H1 (cell line): ENCODE data around the gene AMMECR1L. TPM values are rescaled to one million over a fixed set of nuclear protein-coding genes. Genes with fewer than 3 reads are reported as not detected.

Experiments
- CTCF ChIA-PET: fragments of 300-600 bp; sonication (Branson Sonifier 250); formaldehyde crosslinking; loops from one replicate; lab custom pipeline; 2021; ENCODE audit not compliant: partially characterized antibody; lab: Charles Lee
- POLR2A ChIA-PET: fragments of 300-600 bp; sonication (Branson Sonifier 250); formaldehyde crosslinking; loops from one replicate; lab custom pipeline; 2021; ENCODE audit warnings: inconsistent platforms; ENCODE audit not compliant: partially characterized antibody; lab: Charles Lee
- DNase-seq, 2 experiments: peaks; one replicate each; pipeline versions ENCODE4 v3.0.0 to v3.0.0-alpha.2; 2010 to 2022; ENCODE audit warnings: low spot score in 2 of 2, low read depth in 1 of 2, mixed read lengths in 1 of 2
- FAIRE-seq: peaks from 2 replicates; lab custom pipeline; 2011; peaks lifted over from hg19 to GRCh38; lab: Jason Lieb, UNC
- H2AFZ ChIP-seq: 2 replicates; pipeline ENCODE4 v1.8.1; 2012; ENCODE audit warnings: low read length, inconsistent platforms
- H2AK5ac ChIP-seq: 2 replicates; pipeline ENCODE4 v1.6.1; 2013; ENCODE audit warnings: low read depth, low read length
- H2BK120ac ChIP-seq: replicated peaks from 2 replicates; pipeline ENCODE3; 2013; ENCODE audit warnings: low read depth, low read length, inconsistent platforms
- H2BK12ac ChIP-seq: 2 replicates; pipeline ENCODE4 v1.6.1; 2013; ENCODE audit warnings: low read depth, low read length
- H2BK15ac ChIP-seq: 2 replicates; pipeline ENCODE4 v1.6.1; 2013; ENCODE audit warnings: low read length
- H2BK20ac ChIP-seq: 2 replicates; pipeline ENCODE4 v1.6.1; 2013; ENCODE audit warnings: low read length
- H2BK5ac ChIP-seq: 2 replicates; pipeline ENCODE4 v1.6.1; 2013; ENCODE audit warnings: low read depth, low read length
- H3K14ac ChIP-seq: 2 replicates; pipeline ENCODE4 v1.6.1; 2013; ENCODE audit warnings: inconsistent platforms; ENCODE audit not compliant: insufficient read length
- H3K18ac ChIP-seq: 2 replicates; pipeline ENCODE4 v1.6.1; 2013; ENCODE audit warnings: low read length; ENCODE audit errors: extremely low read depth
- H3K23ac ChIP-seq: 2 replicates; pipeline ENCODE4 v1.6.1; 2013; ENCODE audit warnings: inconsistent platforms; ENCODE audit not compliant: insufficient read length
- H3K23me2 ChIP-seq: 2 replicates; pipeline ENCODE4 v1.6.1; 2013; ENCODE audit warnings: low read depth, low read length
- H3K27ac ChIP-seq: 2 replicates; pipeline ENCODE4 v1.6.1; 2011; ENCODE audit warnings: low read depth, low read length, inconsistent platforms
- H3K27me3 ChIP-seq, 4 experiments: replicated peaks in 1 of 4; 1 replicate in 1 of 4; 2 replicates in 3 of 4; pipeline versions ENCODE4 v1.6.1 to v1.8.1; 2011 to 2013; ENCODE audit warnings: low read length in 3 of 4, mild to moderate bottlenecking in 3 of 4, inconsistent platforms in 2 of 4, mixed read lengths in 2 of 4, moderate library complexity in 1 of 4; ENCODE audit not compliant: control insufficient read depth in 3 of 4, insufficient read depth in 3 of 4; ENCODE audit errors: extremely low read depth in 1 of 4
- H3K36me3 ChIP-seq, 4 experiments: 2 replicates each; pipeline versions ENCODE4 v1.6.1 to v1.8.1; 2011 to 2013; ENCODE audit warnings: mild to moderate bottlenecking in 4 of 4, low read length in 3 of 4, moderate library complexity in 2 of 4, control low read depth in 1 of 4, inconsistent platforms in 1 of 4; ENCODE audit not compliant: insufficient read depth in 4 of 4, control insufficient read depth in 2 of 4
- H3K4ac ChIP-seq: replicated peaks from 2 replicates; pipeline ENCODE3; 2013; ENCODE audit warnings: low read length, low read depth, mixed read lengths, inconsistent platforms; ENCODE audit not compliant: insufficient read length
- H3K4me1 ChIP-seq, 4 experiments: replicated peaks in 1 of 4; 1 replicate in 1 of 4; 2 replicates in 3 of 4; pipeline versions ENCODE4 v1.6.1 to v1.8.1; 2011 to 2013; ENCODE audit warnings: low read length in 3 of 4, inconsistent platforms in 2 of 4, mixed read lengths in 1 of 4; ENCODE audit not compliant: insufficient read depth in 4 of 4, control insufficient read depth in 3 of 4
- H3K4me2 ChIP-seq, 2 experiments: 2 replicates each; pipeline versions ENCODE4 v1.6.1 to v1.8.1; 2011 to 2013; ENCODE audit warnings: low read depth in 2 of 2, low read length in 2 of 2, control low read depth in 1 of 2, inconsistent platforms in 1 of 2, mild to moderate bottlenecking in 1 of 2; ENCODE audit not compliant: insufficient read depth in 1 of 2
- H3K4me3 ChIP-seq, 4 experiments: fragments of 200-600, 300-600 bp in 1 of 4; sonication (generic), shearing (Covaris generic), sonication (Bioruptor Twin) in 1 of 4; 2 replicates each; pipeline versions ENCODE4 v1.5.1 to v1.8.1; 2011 to 2016; ENCODE audit warnings: low read length in 4 of 4, low read depth in 3 of 4, control low read depth in 2 of 4, inconsistent platforms in 2 of 4, mild to moderate bottlenecking in 2 of 4, mixed read lengths in 1 of 4, moderate library complexity in 1 of 4; ENCODE audit not compliant: insufficient read depth in 2 of 4; ENCODE audit errors: extremely low read depth in 1 of 4
- H3K56ac ChIP-seq: replicated peaks from 2 replicates; pipeline ENCODE3; 2013; ENCODE audit warnings: low read depth, mild to moderate bottlenecking, mixed read lengths, low read length, inconsistent platforms; ENCODE audit not compliant: insufficient read length
- H3K79me1 ChIP-seq: 2 replicates; pipeline ENCODE4 v1.6.1; 2013; ENCODE audit warnings: low read depth, low read length, control low read depth
- H3K79me2 ChIP-seq, 2 experiments: 2 replicates each; pipeline versions ENCODE4 v1.6.1 to v1.8.1; 2012 to 2013; ENCODE audit warnings: low read length in 2 of 2, mild to moderate bottlenecking in 2 of 2, inconsistent platforms in 1 of 2; ENCODE audit not compliant: insufficient read depth in 2 of 2, control insufficient read depth in 1 of 2
- H3K9ac ChIP-seq, 4 experiments: replicated peaks in 1 of 4; 1 replicate in 1 of 4; 2 replicates in 3 of 4; pipeline versions ENCODE4 v1.6.1 to v1.8.1; 2011 to 2013; ENCODE audit warnings: low read depth in 3 of 4, low read length in 3 of 4, control low read depth in 2 of 4, mild to moderate bottlenecking in 2 of 4, moderate library complexity in 2 of 4, inconsistent platforms in 1 of 4; ENCODE audit errors: extremely low read depth in 1 of 4
- H3K9me3 ChIP-seq, 2 experiments: 2 replicates each; pipeline versions ENCODE4 v1.6.1 to v1.8.1; 2012 to 2013; ENCODE audit warnings: mild to moderate bottlenecking in 2 of 2, moderate library complexity in 2 of 2, control low read depth in 1 of 2, inconsistent platforms in 1 of 2, low read depth in 1 of 2, low read length in 1 of 2, mixed read lengths in 1 of 2; ENCODE audit not compliant: insufficient read depth in 2 of 2
- H4K20me1 ChIP-seq, 2 experiments: replicated peaks in 1 of 2; 2 replicates each; pipeline versions ENCODE3 to v1.8.1; 2011 to 2013; ENCODE audit warnings: inconsistent platforms in 2 of 2, low read length in 2 of 2, mild to moderate bottlenecking in 1 of 2; ENCODE audit not compliant: insufficient read depth in 2 of 2, control insufficient read depth in 1 of 2
- H4K5ac ChIP-seq: 2 replicates; pipeline ENCODE4 v1.6.1; 2013; ENCODE audit warnings: low read length, low read depth, mixed read lengths, inconsistent platforms; ENCODE audit not compliant: insufficient read length
- H4K8ac ChIP-seq: 2 replicates; pipeline ENCODE4 v1.8.0; 2013; ENCODE audit warnings: mild to moderate bottlenecking, moderate library complexity, low read length, inconsistent platforms; ENCODE audit not compliant: insufficient read depth; ENCODE audit errors: extremely low read depth
- H4K91ac ChIP-seq: replicated peaks from 2 replicates; pipeline ENCODE3; 2013; ENCODE audit warnings: low read length, mixed read lengths, inconsistent platforms; ENCODE audit not compliant: insufficient read length
- CBX5 ChIP-seq: fragments of 300-800, 300-1000 bp; sonication (generic); IDR thresholded peaks from 2 replicates; pipeline ENCODE4 v1.7.1; 2016; ENCODE audit warnings: antibody characterized with exemption, low read length, low read depth
- CBX8 ChIP-seq: fragments of 300-800, 300-1000 bp; sonication (generic); IDR thresholded peaks from 2 replicates; pipeline ENCODE4 v1.7.1; 2016; ENCODE audit warnings: low read depth, low read length, borderline replicate concordance
- CEBPB ChIP-seq: IDR thresholded peaks from 2 replicates; pipeline ENCODE4 v1.6.1; 2012; ENCODE audit warnings: low read depth, low read length
- KDM4A ChIP-seq: IDR thresholded peaks from one replicate; pipeline ENCODE4 v1.7.1; 2012; ENCODE audit warnings: low read depth, mild to moderate bottlenecking, moderate library complexity, low read length, inconsistent platforms; ENCODE audit not compliant: severe bottlenecking
- POLR2A ChIP-seq, 2 experiments: IDR thresholded peaks; 1 replicate in 1 of 2; 2 replicates in 1 of 2; pipeline ENCODE4 v1.6.1; 2011; ENCODE audit warnings: low read depth in 2 of 2, low read length in 2 of 2, mild to moderate bottlenecking in 2 of 2; ENCODE audit errors: control extremely low read depth in 1 of 2
- SIRT6 ChIP-seq: IDR thresholded peaks from one replicate; pipeline ENCODE4 v1.7.1; 2012; ENCODE audit warnings: low read length, inconsistent platforms
- SUZ12 ChIP-seq: fragments of 200-600 bp; sonication (generic); IDR thresholded peaks from 2 replicates; pipeline ENCODE4 v1.6.1; 2012; ENCODE audit warnings: mild to moderate bottlenecking, inconsistent platforms, low read length, moderate library complexity, mixed read lengths
- WGBS, 2 experiments: shearing (Covaris generic) in 1 of 2; methylation state at CpG; one replicate each; pipeline versions ENCODE4 v1.1.6 to v1.1.7; 2013 to 2015; ENCODE audit warnings: low lambda C conversion rate in 2 of 2, mixed read lengths in 2 of 2, inconsistent platforms in 1 of 2, low coverage in 1 of 2, missing lambda C conversion rate in 1 of 2; ENCODE audit not compliant: insufficient replicate concordance in 2 of 2, insufficient coverage in 1 of 2, insufficient read length in 1 of 2; ENCODE audit errors: extremely low coverage in 1 of 2, missing lambda C conversion rate in 1 of 2; 5-methylcytosine and 5-hydroxymethylcytosine counted together
- polyA plus RNA-seq, 7 experiments: library from polyadenylated mRNA; depleted of rRNA in 3 of 7; stranded (reverse) in 5 of 7; unstranded in 2 of 7; fragments of >200 nt in 5 of 7; fragments of 200-250 nt in 2 of 7; gene quantifications; 1 replicate in 5 of 7; 2 replicates in 1 of 7; 4 replicates in 1 of 7; pipeline versions ENCODE4 v1.2.1 to v1.2.3, GENCODE V29; 2011 to 2013; ENCODE audit warnings: missing spikeins in 2 of 7, mixed read lengths in 2 of 7
- total RNA-seq: library from RNA; stranded (reverse); fragmentation: NEBNext Ultra II Directional; extraction: Animal tissue kit (Norgen Biotek cat#: 25700); gene quantifications from 2 replicates; pipeline ENCODE4 v1.2.1, GENCODE V29; 2021

The AMMECR1L gene
- total and polyA plus RNA-seq, 2 of the 8 experiments (the other 6 are each of a cell fraction or from before 2014, with no cell fraction given): 10.1 to 18.8 TPM

GRCh38 chr2:127826047-127826446 is 59.7 kb downstream of the AMMECR1L start:
- no peak overlapping the region for H2BK20ac ChIP-seq
- FAIRE-seq (no peak), DNase-seq (no peak)
- no peaks in the 10 kb centered on the region for H3K23me2 ChIP-seq
- H4K91ac ChIP-seq: no peak overlapping the region
- H3K9me3 ChIP-seq: peaks cover 33 to 37% of the 10 kb centered on the region in 2 experiments
- H3K4ac ChIP-seq: no peak overlapping the region
- H3K4me1 ChIP-seq: peaks cover 0 to 6% (median 0%) of the 10 kb centered on the region in 4 experiments; a peak in 2 of 7 replicates
- no peak overlapping the region for H3K18ac ChIP-seq
- no peak overlapping the region for H3K9ac ChIP-seq
- H2AFZ ChIP-seq: no peak overlapping the region
- H4K8ac ChIP-seq: no peak overlapping the region
- H3K36me3 ChIP-seq: peaks cover 0 to 2% (median 0%) of the 10 kb centered on the region in 4 experiments; a peak in 1 of 8 replicates
- no peaks in the 10 kb centered on the region for H4K20me1 ChIP-seq
- H2AK5ac ChIP-seq: no peak overlapping the region; the same call in 1 of the 2 replicates
- H3K23ac ChIP-seq: no peak overlapping the region
- ChIA-PET CTCF (interaction anchor here (1.1 kb wide), 1 partner anchor 18 kb away, joined by 3 read pairs; no protein-coding TSS in a partner anchor), POLR2A (interaction anchor here (1.5 kb wide), 1 partner anchor 15 kb away, joined by 3 read pairs; the partner anchor contains the start of gene WDR33)
- no peak overlapping the region for H2BK120ac ChIP-seq
- no peak overlapping the region for H3K4me3 ChIP-seq
- no peaks in the 10 kb centered on the region for H3K27me3 ChIP-seq
- TF ChIP-seq SUZ12 (no peak), POLR2A (IDR thresholded peaks at IDR 0.05; ENCODE audit: control extremely low read depth in 1 of 2, low read depth in 2 of 2, low read length in 2 of 2) (no peak), CBX8 (no peak), SIRT6 (no peak), CBX5 (no peak), KDM4A (no peak), CEBPB (no peak)
- no peak overlapping the region for H3K4me2 ChIP-seq
- no peaks in the 10 kb centered on the region for H3K79me2 ChIP-seq
- no peak overlapping the region for H3K14ac ChIP-seq
- no peaks in the 10 kb centered on the region for H3K79me1 ChIP-seq
- no peak overlapping the region for H3K27ac ChIP-seq
- H2BK5ac ChIP-seq: no peak overlapping the region
- no peak overlapping the region for H2BK15ac ChIP-seq
- no peak overlapping the region for H2BK12ac ChIP-seq
- 92% methylated on average over 12 of the region's 12 CpGs; no CpG with 5 or more reads in 1 of the 2 experiments for WGBS, 2 experiments
- H3K56ac ChIP-seq: no peak overlapping the region
- no peak overlapping the region for H4K5ac ChIP-seq
